D721Med (cell line): Measurements from ENCODE around the gene GPC6.
A peak's percentile ranks its signal among the peaks of the same experiment; 100 is the strongest.

ENCODE experiments used
- DNase-seq: peaks from one replicate; pipeline ENCODE4 v3.0.0; 2011; ENCODE audit warnings: low spot score; ENCODE audit not compliant: insufficient read length
- FAIRE-seq: peaks from 2 replicates; lab custom pipeline; 2011; peaks lifted over from hg19 to GRCh38; lab: Jason Lieb, UNC
- TF ChIP-seq, protein P1 (sequence below): IDR thresholded peaks from 2 replicates; pipeline ENCODE4 v1.5.1; 2012; ENCODE audit warnings: mild to moderate bottlenecking, control low read depth; ENCODE audit not compliant: insufficient read depth; ENCODE audit errors: missing control alignments

GPC6 gene

DNA sequence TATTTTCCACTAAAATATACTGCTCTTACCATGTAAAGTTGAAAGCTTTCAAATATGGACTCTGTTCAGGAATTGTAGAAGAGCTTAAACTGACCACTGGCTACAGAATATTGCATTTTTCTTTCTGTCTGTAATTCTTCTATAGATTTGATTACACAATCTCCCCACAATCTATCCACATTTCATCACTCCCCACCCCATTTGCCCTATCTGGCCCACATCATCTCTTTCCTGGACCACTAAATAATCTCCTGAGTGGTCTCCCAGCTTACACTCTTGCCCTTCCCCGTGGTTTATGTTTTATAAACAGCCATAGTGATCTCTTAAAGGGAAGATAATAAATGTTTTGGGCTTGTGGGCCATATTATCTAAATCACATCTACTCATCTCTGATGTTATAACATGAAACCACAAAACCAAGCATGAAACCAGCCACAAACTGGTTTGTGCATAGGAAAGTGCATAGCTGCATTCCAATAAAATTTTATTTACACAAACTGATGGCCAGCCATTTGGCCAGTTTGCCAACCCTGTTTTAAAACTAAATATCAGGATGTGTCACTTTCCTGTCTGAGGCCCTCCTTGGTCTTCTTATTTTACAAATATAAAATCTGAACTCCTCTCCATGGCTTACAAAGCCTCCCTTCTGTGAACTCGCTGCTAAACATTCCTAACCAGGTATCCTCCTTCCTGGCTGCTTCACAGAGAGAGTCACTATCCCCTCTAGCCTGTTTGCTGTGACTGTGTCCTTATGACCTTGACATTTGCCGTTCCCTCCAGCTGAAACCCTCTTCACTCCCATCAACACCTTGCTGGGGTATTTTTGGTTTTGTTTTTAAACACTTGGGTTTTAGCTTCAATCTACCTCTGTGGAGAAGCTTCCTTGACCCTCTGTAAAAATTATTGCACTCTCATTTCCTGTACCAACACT is 500.9 kb downstream of the GPC6 start:
- DNase-seq: no peak
- no peak for FAIRE-seq
- TF ChIP-seq, protein P1, sequence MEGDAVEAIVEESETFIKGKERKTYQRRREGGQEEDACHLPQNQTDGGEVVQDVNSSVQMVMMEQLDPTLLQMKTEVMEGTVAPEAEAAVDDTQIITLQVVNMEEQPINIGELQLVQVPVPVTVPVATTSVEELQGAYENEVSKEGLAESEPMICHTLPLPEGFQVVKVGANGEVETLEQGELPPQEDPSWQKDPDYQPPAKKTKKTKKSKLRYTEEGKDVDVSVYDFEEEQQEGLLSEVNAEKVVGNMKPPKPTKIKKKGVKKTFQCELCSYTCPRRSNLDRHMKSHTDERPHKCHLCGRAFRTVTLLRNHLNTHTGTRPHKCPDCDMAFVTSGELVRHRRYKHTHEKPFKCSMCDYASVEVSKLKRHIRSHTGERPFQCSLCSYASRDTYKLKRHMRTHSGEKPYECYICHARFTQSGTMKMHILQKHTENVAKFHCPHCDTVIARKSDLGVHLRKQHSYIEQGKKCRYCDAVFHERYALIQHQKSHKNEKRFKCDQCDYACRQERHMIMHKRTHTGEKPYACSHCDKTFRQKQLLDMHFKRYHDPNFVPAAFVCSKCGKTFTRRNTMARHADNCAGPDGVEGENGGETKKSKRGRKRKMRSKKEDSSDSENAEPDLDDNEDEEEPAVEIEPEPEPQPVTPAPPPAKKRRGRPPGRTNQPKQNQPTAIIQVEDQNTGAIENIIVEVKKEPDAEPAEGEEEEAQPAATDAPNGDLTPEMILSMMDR: no peak

DNA sequence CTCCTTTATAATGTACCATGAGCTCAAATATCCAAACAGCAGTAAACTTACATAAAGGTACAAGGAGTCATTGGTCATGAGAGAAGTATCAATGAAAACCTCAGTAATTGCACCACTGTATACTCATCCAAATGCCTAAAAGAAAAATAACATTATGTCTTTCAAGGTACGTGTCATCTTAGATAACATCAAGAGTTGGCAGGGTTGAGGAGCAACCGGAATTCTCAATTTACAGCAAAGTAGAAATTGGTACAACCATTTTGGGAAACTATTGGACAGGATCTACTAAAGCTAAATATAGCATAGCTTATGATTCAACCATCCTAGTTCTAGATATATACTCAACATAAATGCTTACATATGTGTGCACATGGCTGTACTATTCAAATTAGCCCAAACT is 502.8 kb downstream of the GPC6 start:
- no peak for DNase-seq
- TF ChIP-seq, protein P1: no peak
- peak; percentile 25 for FAIRE-seq

DNA sequence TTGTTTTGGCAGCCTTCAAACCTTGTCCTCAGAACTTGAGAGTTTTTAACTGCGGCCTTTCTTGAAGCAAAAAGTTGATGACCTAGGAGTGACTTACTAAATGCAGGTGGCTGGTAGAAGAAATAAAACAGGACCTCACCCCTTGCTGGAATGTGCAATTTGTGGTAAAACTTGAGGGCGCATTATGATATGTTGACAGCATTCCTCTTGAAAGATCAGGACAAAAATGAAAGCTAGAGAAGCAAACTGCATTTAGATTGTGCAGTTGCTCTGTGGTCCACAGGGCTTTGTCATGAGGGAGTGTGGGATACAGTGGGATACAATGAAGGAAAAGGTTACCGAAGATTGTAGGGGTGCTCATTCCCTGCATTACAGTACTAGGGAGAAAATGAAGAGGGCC is 504.2 kb downstream of the GPC6 start:
- DNase-seq (no peak), FAIRE-seq (no peak)
- TF ChIP-seq, protein P1: no peak

DNA sequence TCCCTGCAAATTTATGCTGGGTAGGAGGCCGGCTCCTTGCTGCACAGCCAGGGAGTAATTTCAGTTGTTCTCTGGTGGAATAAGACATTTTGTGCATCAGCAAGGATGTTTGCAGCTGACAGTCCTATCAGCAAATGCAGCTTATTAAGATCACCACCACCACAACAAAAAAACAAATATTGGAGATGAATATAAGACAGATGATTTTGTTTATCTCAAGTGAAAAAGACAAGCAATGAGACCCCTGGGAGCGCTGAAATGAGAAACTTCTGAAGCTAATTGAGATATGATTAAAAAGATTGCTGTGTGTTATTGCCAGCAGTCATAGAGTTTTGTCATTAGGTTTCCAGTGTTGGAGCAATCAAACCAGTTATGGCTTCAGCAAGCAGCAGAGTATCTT is 505.6 kb downstream of the GPC6 start:
- DNase-seq (no peak), FAIRE-seq (no peak)
- TF ChIP-seq, protein P1: no peak

DNA sequence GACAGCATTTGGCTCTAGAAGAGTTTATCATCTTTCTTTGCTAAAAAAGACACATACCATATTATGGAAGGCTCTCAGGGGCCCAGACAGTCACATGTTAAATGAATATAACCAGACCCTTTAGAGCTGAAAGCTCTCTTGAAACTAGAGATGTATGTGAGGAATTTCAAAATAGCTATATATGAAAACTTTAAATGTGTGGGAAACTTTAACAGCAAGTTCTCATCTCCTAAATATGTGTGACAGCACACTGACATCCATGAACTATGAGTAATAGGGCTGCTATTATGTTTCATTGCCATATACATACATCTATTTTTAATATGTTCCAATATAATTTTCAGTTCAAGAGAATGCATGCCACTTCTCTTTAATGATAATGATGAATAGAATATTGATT is 509.5 kb downstream of the GPC6 start:
- DNase-seq (no peak), FAIRE-seq (no peak)
- TF ChIP-seq, protein P1: no peak

DNA sequence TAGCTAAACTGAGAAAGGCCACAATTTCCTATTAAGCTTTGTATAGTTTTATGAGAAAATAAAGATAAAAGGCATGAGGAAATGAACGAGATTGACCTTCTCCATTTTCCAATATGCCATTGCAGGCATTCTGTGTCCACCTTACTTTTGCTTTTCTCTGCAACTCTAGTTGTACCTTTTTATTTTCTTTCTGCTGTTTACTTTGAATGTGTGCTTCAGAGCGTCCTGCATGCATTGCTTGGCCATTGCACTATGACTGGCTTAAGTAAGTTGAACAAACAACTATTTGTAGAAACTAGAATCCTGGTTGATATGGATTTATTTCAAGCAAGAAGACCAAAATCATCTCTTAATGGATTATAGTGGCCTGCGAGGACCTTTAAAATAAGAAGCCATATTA is 510.3 kb downstream of the GPC6 start:
- DNase-seq: no peak
- no peak for FAIRE-seq
- TF ChIP-seq, protein P1: no peak

DNA sequence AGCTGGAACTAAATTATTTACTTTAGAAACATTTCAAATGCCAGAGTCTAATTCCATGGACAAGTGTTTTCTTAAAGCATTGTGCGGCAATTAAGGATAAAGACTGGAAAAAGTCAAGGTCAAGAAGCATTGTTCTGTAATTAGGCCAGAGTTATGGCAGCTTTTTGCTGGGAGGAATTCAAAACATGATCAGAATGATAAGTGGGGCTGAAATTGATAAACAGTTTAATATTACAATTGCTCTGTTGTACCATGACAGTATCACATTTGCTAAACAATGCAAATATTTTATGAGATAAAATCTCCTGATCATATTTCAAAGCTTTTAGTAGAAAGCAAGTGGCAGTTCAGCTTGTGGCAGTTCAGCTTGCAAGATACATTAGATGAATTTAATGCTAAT is 513.7 kb downstream of the GPC6 start:
- TF ChIP-seq, protein P1: no peak
- FAIRE-seq (no peak), DNase-seq (no peak)
